ENCODE results near the gene CDHR3.

Gene CDHR3, protein sequence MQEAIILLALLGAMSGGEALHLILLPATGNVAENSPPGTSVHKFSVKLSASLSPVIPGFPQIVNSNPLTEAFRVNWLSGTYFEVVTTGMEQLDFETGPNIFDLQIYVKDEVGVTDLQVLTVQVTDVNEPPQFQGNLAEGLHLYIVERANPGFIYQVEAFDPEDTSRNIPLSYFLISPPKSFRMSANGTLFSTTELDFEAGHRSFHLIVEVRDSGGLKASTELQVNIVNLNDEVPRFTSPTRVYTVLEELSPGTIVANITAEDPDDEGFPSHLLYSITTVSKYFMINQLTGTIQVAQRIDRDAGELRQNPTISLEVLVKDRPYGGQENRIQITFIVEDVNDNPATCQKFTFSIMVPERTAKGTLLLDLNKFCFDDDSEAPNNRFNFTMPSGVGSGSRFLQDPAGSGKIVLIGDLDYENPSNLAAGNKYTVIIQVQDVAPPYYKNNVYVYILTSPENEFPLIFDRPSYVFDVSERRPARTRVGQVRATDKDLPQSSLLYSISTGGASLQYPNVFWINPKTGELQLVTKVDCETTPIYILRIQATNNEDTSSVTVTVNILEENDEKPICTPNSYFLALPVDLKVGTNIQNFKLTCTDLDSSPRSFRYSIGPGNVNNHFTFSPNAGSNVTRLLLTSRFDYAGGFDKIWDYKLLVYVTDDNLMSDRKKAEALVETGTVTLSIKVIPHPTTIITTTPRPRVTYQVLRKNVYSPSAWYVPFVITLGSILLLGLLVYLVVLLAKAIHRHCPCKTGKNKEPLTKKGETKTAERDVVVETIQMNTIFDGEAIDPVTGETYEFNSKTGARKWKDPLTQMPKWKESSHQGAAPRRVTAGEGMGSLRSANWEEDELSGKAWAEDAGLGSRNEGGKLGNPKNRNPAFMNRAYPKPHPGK

DNA sequence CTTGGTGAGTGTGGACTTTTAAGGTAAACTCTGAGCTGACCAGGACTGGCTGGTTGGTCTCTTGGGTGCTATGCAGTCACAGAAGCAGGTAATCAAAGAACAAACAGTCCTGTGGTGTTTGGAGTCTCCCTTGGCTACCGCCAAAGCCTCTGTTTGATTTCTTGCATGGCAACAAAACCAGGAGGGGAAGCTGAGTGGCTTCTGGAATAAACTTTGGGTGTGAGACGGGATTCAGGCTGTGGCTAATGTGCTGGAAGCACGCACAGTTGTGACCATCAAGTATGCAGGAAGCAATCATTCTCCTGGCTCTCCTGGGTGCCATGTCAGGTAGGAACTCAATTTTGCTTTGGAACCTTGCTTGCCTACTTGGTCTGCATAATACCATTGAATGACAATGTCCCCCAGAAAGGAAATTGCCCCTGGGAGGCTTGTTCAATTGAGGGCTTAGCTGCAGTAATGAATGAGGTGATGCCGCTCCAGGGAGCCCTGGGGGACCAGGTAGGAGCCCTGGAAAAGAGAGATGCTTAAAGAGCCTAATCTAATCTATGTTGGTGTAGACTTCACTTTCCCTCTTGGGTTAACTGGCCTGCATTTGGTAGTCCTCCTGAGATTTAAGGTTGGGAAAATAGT lies at the start of gene CDHR3:
Gene CDHR3, plus strand, starts transcription at position 227 of the 630 bp plus-strand sequence. Its CDS starts 55 bp downstream, at position 282.
- Histone ChIP-seq H3K4me3 (no peak within 1 kb of the TSS), H3K27ac (no peak within 1 kb of the TSS), H3K9me3 (ENCODE audit: low read depth, low read length) (no peaks in the 10 kb centered on the region), H3K9ac (ENCODE audit: insufficient read length) (no peak within 1 kb of the TSS), H3K36me3 (ENCODE audit: insufficient read depth, low read length) (no peaks in the 10 kb centered on the region)
- DNase-seq (ENCODE audit: low read depth, low spot score), result no peak
- TF ChIP-seq EZH2 (IDR thresholded peaks at IDR 0.05), result no peak
- no peak for TF ChIP-seq POLR2AphosphoS5 (IDR thresholded peaks at IDR 0.05; ENCODE audit: borderline replicate concordance, low read depth, low read length)
- TF ChIP-seq FOXP2 (optimal IDR thresholded peaks at IDR 0.05; ENCODE audit: control extremely low read depth, extremely low read length, insufficient read depth), result no peak

DNA sequence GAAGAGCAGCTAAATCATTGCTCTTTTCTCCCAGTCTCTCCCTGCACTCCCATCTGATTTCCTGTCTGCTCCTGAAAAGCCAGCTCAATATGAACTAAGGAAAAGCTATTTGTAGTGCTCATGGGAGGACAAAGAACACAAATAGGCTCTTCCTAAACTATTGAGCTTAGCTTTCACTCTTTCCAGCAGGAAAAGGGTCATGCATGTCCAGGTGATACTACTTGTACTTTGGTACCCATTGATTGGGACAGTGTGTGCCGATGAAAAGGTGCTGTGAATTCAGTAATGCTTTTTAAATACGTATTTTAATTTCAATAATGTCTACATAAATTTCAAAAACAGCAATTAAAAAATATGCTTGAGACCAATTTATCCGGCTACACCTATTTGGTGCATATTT lies 49.1 kb upstream of the CDHR3 start:
- Histone ChIP-seq H3K4me3 (no peak overlapping the region), H3K36me3 (ENCODE audit: insufficient read depth, low read length) (peaks cover 16% of the 10 kb centered on the region), H3K27ac (peak overlapping the region; percentile 62; the same call in 1 of the 2 replicates), H3K9ac (ENCODE audit: insufficient read length) (no peak overlapping the region), H3K9me3 (ENCODE audit: low read depth, low read length) (0 out of 2 replicates have a peak, but pooled peaks cover 3% of the 10 kb centered on the region)
- TF ChIP-seq EZH2 (IDR thresholded peaks at IDR 0.05), result no peak
- no peak for TF ChIP-seq POLR2AphosphoS5 (IDR thresholded peaks at IDR 0.05; ENCODE audit: borderline replicate concordance, low read depth, low read length)
- no peak for TF ChIP-seq FOXP2 (optimal IDR thresholded peaks at IDR 0.05; ENCODE audit: control extremely low read depth, extremely low read length, insufficient read depth)
- DNase-seq (ENCODE audit: low read depth, low spot score), result no peak

GRCh38 chr7:105916603-105917002 lies 46.5 kb upstream of the CDHR3 start:
- Histone ChIP-seq H3K9ac (ENCODE audit: insufficient read length) (no peak overlapping the region), H3K36me3 (ENCODE audit: insufficient read depth, low read length) (peaks cover 5% of the 10 kb centered on the region; the same call in 1 of the 2 replicates), H3K9me3 (ENCODE audit: low read depth, low read length) (no peaks in the 10 kb centered on the region), H3K27ac (no peak overlapping the region), H3K4me3 (no peak overlapping the region)
- TF ChIP-seq EZH2 (IDR thresholded peaks at IDR 0.05) (no peak), FOXP2 (optimal IDR thresholded peaks at IDR 0.05; ENCODE audit: control extremely low read depth, extremely low read length, insufficient read depth) (no peak), POLR2AphosphoS5 (IDR thresholded peaks at IDR 0.05; ENCODE audit: borderline replicate concordance, low read depth, low read length) (no peak)
- DNase-seq (ENCODE audit: low read depth, low spot score), result no peak

- no peak overlapping the region for H3K27ac ChIP-seq
- H3K9ac ChIP-seq (ENCODE audit: insufficient read length), result no peak overlapping the region
These were observed 45.4 kb upstream of the CDHR3 start for GRCh38 chr7:105917659-105918058.

DNA sequence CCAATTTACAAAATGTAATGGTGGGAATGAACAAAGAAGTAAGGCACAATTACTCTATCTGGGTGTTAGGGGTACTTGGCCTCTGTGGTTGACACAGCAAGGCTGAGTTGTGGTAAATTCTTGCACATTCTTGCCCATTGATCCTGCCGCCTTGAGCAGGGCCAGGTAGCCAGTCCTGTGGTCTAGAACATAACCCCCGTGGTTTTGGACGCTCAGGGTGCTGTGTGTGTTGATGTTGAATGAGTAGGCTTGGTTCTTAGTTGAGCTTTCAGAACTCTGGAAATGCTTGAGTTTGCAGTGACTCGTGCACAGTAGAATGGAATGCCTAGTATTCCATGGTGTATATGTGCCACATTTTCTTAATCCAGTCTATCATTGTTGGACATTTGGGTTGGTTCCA lies 42.3 kb upstream of the CDHR3 start:
- TF ChIP-seq EZH2 (IDR thresholded peaks at IDR 0.05) (no peak), FOXP2 (optimal IDR thresholded peaks at IDR 0.05; ENCODE audit: control extremely low read depth, extremely low read length, insufficient read depth) (no peak), POLR2AphosphoS5 (IDR thresholded peaks at IDR 0.05; ENCODE audit: borderline replicate concordance, low read depth, low read length) (no peak)

More at GRCh38 chr7:105917659-105918058, 45.4 kb upstream of the CDHR3 start:
- DNase-seq (ENCODE audit: low read depth, low spot score), result no peak
- Histone ChIP-seq H3K4me3 (no peak overlapping the region), H3K9me3 (ENCODE audit: low read depth, low read length) (no peaks in the 10 kb centered on the region), H3K36me3 (ENCODE audit: insufficient read depth, low read length) (peaks cover 9% of the 10 kb centered on the region; the same call in 1 of the 2 replicates)
- TF ChIP-seq FOXP2 (optimal IDR thresholded peaks at IDR 0.05; ENCODE audit: control extremely low read depth, extremely low read length, insufficient read depth) (no peak), EZH2 (IDR thresholded peaks at IDR 0.05) (no peak), POLR2AphosphoS5 (IDR thresholded peaks at IDR 0.05; ENCODE audit: borderline replicate concordance, low read depth, low read length) (no peak)

DNA sequence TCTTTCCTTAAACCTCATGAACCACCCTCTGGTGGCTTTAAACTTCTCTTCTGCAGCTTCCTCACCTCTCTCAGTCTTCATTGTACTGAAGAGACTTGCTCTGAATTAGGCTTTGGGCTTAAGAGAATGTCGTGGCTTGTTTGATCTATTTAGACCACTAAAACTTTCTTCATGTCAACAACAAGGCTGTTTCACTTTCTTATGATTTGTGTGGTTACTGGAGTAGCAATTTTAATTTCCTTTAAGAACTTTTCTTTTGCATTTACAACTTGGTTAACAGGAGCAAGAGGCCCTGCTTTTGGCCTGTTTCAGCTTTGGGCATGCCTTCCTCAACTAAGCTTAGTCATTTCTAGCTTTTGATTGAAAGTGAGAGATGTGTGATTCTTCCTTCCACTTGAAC lies 38.1 kb upstream of the CDHR3 start:
- no peak overlapping the region for H3K9ac ChIP-seq (ENCODE audit: insufficient read length)
- DNase-seq (ENCODE audit: low read depth, low spot score), result no peak
- H3K9me3 ChIP-seq (ENCODE audit: low read depth, low read length), result no peaks in the 10 kb centered on the region
- TF ChIP-seq POLR2AphosphoS5 (IDR thresholded peaks at IDR 0.05; ENCODE audit: borderline replicate concordance, low read depth, low read length) (no peak), EZH2 (IDR thresholded peaks at IDR 0.05) (no peak), FOXP2 (optimal IDR thresholded peaks at IDR 0.05; ENCODE audit: control extremely low read depth, extremely low read length, insufficient read depth) (no peak)
- H3K27ac ChIP-seq, result no peak overlapping the region
- H3K36me3 ChIP-seq (ENCODE audit: insufficient read depth, low read length), result peaks cover 14% of the 10 kb centered on the region; the same call in 1 of the 2 replicates
- H3K4me3 ChIP-seq, result no peak overlapping the region

More for the DNA sequence above, 42.3 kb upstream of the CDHR3 start:
- Histone ChIP-seq H3K9ac (ENCODE audit: insufficient read length) (no peak overlapping the region), H3K27ac (no peak overlapping the region), H3K9me3 (ENCODE audit: low read depth, low read length) (no peaks in the 10 kb centered on the region), H3K36me3 (ENCODE audit: insufficient read depth, low read length) (peaks cover 16% of the 10 kb centered on the region; the same call in 1 of the 2 replicates), H3K4me3 (no peak overlapping the region)
- DNase-seq (ENCODE audit: low read depth, low spot score), result no peak

- H3K9me3 ChIP-seq (ENCODE audit: low read depth, low read length), result no peaks in the 10 kb centered on the region
- no peak for DNase-seq (ENCODE audit: low read depth, low spot score)
- peaks cover 11% of the 10 kb centered on the region; the same call in 1 of the 2 replicates for H3K36me3 ChIP-seq (ENCODE audit: insufficient read depth, low read length)
- H3K9ac ChIP-seq (ENCODE audit: insufficient read length), result no peak overlapping the region
- H3K4me3 ChIP-seq, result no peak overlapping the region
- no peak overlapping the region for H3K27ac ChIP-seq
- no peak for TF ChIP-seq POLR2AphosphoS5 (IDR thresholded peaks at IDR 0.05; ENCODE audit: borderline replicate concordance, low read depth, low read length)
These were observed 36.9 kb upstream of the CDHR3 start for GRCh38 chr7:105926131-105926530.

GRCh38 chr7:105931179-105931578 lies 31.9 kb upstream of the CDHR3 start:
- TF ChIP-seq FOXP2 (optimal IDR thresholded peaks at IDR 0.05; ENCODE audit: control extremely low read depth, extremely low read length, insufficient read depth) (no peak), POLR2AphosphoS5 (IDR thresholded peaks at IDR 0.05; ENCODE audit: borderline replicate concordance, low read depth, low read length) (no peak), EZH2 (IDR thresholded peaks at IDR 0.05) (no peak)
- H3K27ac ChIP-seq, result no peak overlapping the region
- no peak for DNase-seq (ENCODE audit: low read depth, low spot score)
- H3K36me3 ChIP-seq (ENCODE audit: insufficient read depth, low read length), result no peaks in the 10 kb centered on the region
- H3K4me3 ChIP-seq, result no peak overlapping the region
- H3K9ac ChIP-seq (ENCODE audit: insufficient read length), result no peak overlapping the region
- H3K9me3 ChIP-seq (ENCODE audit: low read depth, low read length), result no peaks in the 10 kb centered on the region
